Thymus (tissue), 11 donors: ENCODE results near the gene SLC26A11. TPM values are rescaled to one million over a fixed set of nuclear protein-coding genes. Genes with fewer than 3 reads are reported as not detected.

ENCODE experiments used
- DNase-seq, 9 donors: peaks; one replicate each; pipeline ENCODE4 v3.0.0-alpha.2; 2013; ENCODE audit warnings: low spot score in 9 of 9, low read depth in 6 of 9, missing footprints in 1 of 9
- H3K27ac ChIP-seq, 2 donors: one replicate each; pipeline ENCODE4 v1.5.1; 2013; ENCODE audit warnings: control low read depth in 1 of 2, low read depth in 1 of 2, low read length in 1 of 2, mild to moderate bottlenecking in 1 of 2, moderate library complexity in 1 of 2
- H3K27me3 ChIP-seq, 2 donors: one replicate each; pipeline ENCODE4 v1.5.1; 2013; ENCODE audit warnings: low read length in 1 of 2; ENCODE audit not compliant: control insufficient read depth in 2 of 2, insufficient read depth in 1 of 2
- H3K36me3 ChIP-seq, 2 donors: one replicate each; pipeline ENCODE4 v1.5.1; 2013; ENCODE audit warnings: low read length in 1 of 2, mild to moderate bottlenecking in 1 of 2, moderate library complexity in 1 of 2; ENCODE audit not compliant: control insufficient read depth in 2 of 2, insufficient read depth in 2 of 2
- H3K4me1 ChIP-seq, 2 donors: one replicate each; pipeline ENCODE4 v1.5.1; 2013; ENCODE audit warnings: low read length in 2 of 2; ENCODE audit not compliant: control insufficient read depth in 2 of 2, insufficient read depth in 2 of 2
- H3K4me3 ChIP-seq, 2 donors: one replicate each; pipeline ENCODE4 v1.5.1; 2013; ENCODE audit warnings: low read length in 2 of 2, control low read depth in 1 of 2, mild to moderate bottlenecking in 1 of 2
- H3K9me3 ChIP-seq, 2 donors: one replicate each; pipeline ENCODE4 v1.5.1; 2013; ENCODE audit warnings: low read length in 1 of 2, mild to moderate bottlenecking in 1 of 2; ENCODE audit not compliant: control insufficient read depth in 2 of 2, insufficient read depth in 1 of 2
- WGBS: extraction: QIAGEN DNeasy Blood & Tissue Kit; methylation state at CpG from one replicate; pipeline ENCODE4 v1.1.7; 2013; 5-methylcytosine and 5-hydroxymethylcytosine counted together
- polyA plus RNA-seq: library from polyadenylated mRNA; stranded (reverse); fragments of 200-250 nt; gene quantifications from one replicate; pipeline ENCODE4 v1.2.3, GENCODE V29; 2013
- total RNA-seq: library from RNA; stranded (reverse); fragments of 120-200 nt; gene quantifications from one replicate; pipeline ENCODE4 v1.2.4, GENCODE V29; 2013
- donor health status: healthy.

Gene SLC26A11
- total and polyA plus RNA-seq, 2 donors = 2.3 to 17.4 TPM

DNA sequence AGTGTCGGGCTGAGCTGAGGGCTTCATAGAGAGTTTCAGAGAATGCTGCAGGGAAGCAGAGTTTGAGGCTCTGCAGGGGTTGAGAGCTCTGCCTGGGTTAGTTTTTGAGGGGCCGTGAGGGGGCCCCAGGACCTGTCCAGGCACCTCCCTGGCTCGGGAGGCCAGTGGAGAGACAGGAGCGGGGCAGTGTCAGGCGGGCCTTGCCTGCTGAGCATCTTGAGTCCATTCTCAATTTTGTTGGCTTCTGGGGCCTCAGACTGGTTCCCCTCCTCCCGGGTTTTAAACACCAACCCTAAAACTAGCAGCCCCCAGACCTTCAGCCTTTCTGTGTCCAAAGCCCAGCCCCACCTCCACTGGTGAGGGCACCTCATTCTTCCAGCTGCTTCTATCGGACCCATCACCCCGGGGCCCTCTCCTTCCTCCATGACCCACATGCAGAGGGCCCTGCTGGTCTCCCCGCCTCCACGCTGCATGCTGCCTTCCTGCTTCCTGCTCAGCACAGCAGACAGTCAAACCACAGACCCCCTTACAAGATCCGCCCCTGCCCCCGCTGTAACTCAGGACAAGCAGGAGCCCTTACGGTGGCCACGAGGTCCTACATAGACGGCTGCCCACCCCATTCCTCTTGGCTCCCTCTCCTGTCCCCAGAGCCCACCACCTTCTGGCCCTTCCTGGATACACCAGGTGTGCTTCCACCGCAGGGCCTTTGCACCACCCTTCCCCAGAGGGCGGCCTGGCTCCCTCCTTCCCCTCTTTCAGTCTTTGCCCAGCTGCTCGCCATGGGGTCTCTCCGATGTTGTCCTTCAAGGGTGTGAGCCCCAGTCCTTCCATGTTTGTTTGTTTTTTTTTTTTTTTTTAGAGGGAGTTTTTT is 44.2 kb downstream of the SLC26A11 start:
- DNase-seq = peak in 4 of 9 donors; percentile 47 to 82 (median 70)
- Histone ChIP-seq H3K9me3 (no peaks in the 10 kb centered on the region), H3K36me3 (peaks cover 11 to 32% of the 10 kb centered on the region in 2 donors), H3K27ac (peak overlapping the region; percentile 89 to 99), H3K4me3 (peak overlapping the region; percentile 62 to 76), H3K4me1 (peaks cover 35 to 53% of the 10 kb centered on the region in 2 donors), H3K27me3 (no peaks in the 10 kb centered on the region)
- WGBS = 15% methylated on average over 19 of the region's 19 CpGs

DNA sequence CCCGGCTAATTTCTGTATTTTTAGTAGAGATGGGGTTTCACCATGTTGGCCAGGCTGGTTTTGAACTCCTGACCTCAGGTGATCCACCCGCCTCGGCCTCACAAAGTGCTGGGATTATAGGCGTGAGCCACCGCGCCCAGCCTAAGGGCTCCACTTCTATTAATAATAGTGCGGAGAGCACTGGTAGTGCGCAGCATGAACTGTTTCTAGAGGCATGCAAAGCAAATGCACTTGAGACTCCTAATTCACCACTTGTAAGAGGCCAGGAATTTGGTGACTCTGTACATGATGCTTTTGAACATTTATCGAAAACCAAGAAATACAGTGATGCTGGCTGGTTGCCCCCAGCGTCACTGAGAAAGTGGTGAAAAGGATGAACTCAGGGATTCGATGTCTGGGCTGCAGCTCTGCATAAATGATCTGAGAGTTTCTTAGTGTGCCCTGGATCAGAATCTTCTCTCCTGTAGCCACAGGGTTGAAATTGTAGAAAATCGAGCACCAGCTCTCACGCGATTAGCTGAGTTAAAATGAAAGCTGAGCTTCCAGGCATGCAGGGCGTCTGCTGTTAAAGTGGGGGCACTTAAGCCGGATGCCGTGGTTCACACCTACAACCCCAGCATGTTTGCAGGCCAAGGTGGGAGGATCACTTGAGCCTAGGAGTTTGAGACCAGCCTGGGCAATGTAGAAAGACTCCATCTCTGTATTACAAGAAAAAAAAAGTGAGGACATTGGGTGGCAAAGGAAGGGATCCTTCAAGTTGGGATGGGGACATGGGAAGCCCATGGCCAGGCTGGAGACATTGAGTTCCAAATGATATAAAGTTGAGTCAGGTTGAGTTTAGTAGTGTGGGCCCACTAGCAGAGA is 45.2 kb downstream of the SLC26A11 start:
- no peak for DNase-seq
- WGBS = 90% methylated on average over 17 of the region's 17 CpGs
- H3K4me3 ChIP-seq = no peak overlapping the region
- H3K4me1 ChIP-seq = peaks cover 35 to 48% of the 10 kb centered on the region in 2 donors
- H3K27ac ChIP-seq = peak overlapping the region in 1 of 2 donors; percentile 47
- H3K27me3 ChIP-seq = no peaks in the 10 kb centered on the region
- peaks cover 16 to 42% of the 10 kb centered on the region in 2 donors for H3K36me3 ChIP-seq
- no peaks in the 10 kb centered on the region for H3K9me3 ChIP-seq

DNA sequence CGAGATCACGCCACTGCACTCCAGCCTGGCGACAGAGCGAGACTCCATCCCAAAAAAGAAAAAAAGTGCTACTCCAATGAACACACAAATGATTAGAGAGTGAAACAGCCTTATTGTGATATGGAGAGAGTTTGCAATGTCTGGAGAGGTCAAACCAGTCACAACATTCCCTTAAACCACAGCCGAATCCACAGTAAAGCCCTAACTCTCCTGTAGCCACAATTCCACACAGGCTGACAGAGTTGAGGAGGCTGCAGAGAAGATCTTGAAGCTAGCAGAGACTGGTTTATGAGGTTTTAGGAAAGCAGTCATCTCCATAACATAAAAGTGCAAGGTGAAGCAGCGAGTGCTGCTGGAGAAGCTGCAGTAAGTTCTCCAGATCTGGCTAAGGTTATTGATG is 47.2 kb downstream of the SLC26A11 start:
- Histone ChIP-seq H3K4me1 (peaks cover 27 to 38% of the 10 kb centered on the region in 2 donors), H3K36me3 (peaks cover 20 to 48% of the 10 kb centered on the region in 2 donors), H3K27me3 (no peaks in the 10 kb centered on the region), H3K27ac (no peak overlapping the region), H3K4me3 (no peak overlapping the region), H3K9me3 (no peaks in the 10 kb centered on the region)
- no peak for DNase-seq
- WGBS = 98% methylated on average over 6 of the region's 6 CpGs

DNA sequence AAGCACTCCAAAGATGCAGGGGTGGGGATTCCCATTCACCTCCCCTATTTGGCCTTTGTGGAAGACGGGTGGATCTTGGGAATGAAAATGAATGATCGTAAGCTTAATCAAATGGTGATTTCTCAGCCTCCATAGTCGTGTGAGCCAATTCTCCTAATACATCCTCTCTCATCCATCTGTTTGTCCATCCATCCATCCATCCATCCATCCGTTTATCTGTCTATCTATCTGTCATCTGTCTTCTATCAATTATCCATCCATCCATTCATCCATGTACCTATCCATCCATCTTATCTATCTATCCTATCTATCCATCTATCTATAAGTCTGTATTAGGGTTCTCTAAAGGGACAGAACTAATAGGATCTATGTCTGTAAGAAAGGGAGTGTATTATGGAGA is 48.2 kb downstream of the SLC26A11 start:
- H3K36me3 ChIP-seq = peaks cover 30 to 57% of the 10 kb centered on the region in 2 donors

DNA sequence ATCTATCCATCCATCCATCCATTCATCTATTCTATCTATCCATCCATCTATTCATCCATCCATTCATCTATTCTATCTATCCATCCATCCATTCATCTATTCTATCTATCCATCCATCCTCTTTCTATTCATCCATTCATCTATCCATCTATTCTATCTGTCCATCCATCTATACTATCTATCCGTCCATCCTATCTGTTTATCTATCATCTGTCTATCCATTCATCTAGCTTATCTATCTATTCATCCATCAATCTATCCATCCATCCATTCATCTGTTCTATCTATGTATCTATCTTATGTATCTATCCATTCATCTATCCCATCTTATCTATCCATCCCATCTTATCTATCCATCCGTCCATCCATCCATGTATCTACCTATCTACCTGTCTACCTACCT is 49.2 kb downstream of the SLC26A11 start:
- peaks cover 38 to 64% of the 10 kb centered on the region in 2 donors for H3K36me3 ChIP-seq
- H3K4me1 ChIP-seq = peaks cover 13 to 18% of the 10 kb centered on the region in 2 donors
- no peaks in the 10 kb centered on the region for H3K27me3 ChIP-seq
- no peak overlapping the region for H3K4me3 ChIP-seq
- DNase-seq = no peak
- H3K27ac ChIP-seq = no peak overlapping the region
- H3K9me3 ChIP-seq = no peaks in the 10 kb centered on the region
- 96% methylated on average over 2 of the region's 2 CpGs for WGBS

More for the DNA sequence above, 48.2 kb downstream of the SLC26A11 start:
- Histone ChIP-seq H3K9me3 (no peaks in the 10 kb centered on the region), H3K4me3 (no peak overlapping the region), H3K27me3 (no peaks in the 10 kb centered on the region), H3K4me1 (peaks cover 17 to 28% of the 10 kb centered on the region in 2 donors), H3K27ac (no peak overlapping the region)
- WGBS = 90% methylated on average over 4 of the region's 4 CpGs
- no peak for DNase-seq

DNA sequence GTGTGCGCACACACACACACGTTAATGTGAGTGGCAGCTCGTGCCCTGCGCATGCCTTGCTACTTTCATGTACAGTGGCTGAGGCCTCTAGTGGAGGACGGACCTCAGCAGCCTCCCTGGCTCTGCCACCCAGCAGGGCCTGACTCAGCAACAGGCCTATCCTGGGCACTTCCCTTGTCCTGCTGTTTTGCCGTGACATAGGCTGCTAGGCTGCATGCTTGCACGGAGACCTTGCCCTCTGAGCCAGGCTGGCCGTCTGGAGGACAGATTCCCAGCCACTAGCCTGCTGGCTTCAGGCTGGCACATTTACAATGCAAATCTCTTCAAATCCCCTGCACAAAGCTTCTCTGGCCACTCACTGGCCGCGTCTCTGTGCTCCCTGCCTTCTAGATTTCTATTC is 49.9 kb downstream of the SLC26A11 start:
- Histone ChIP-seq H3K4me3 (no peak overlapping the region), H3K27me3 (no peaks in the 10 kb centered on the region), H3K27ac (no peak overlapping the region), H3K4me1 (peaks cover 9 to 11% of the 10 kb centered on the region in 2 donors), H3K36me3 (peaks cover 42 to 65% of the 10 kb centered on the region in 2 donors), H3K9me3 (no peaks in the 10 kb centered on the region)
- WGBS = 96% methylated on average over 10 of the region's 10 CpGs
- DNase-seq = no peak

DNA sequence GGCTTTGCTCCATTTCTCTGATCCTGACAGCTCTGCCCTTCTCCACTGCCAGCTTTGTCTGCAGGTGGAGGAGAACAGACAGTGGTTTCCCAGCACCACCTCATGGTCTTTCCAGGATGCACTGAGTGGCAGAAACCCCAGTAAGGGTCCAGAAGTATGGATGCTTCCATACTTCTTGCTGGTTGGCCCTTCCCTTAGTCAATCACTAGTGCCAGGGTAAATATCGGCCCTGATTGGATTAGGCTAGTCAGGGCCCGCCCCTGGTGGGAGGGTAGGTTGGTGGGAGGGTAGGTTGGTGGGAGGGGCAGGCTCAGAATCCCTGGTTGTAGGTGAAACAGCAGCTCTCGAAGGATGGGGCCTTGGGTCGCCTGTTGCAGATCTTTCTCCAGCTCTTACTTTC is 50.6 kb downstream of the SLC26A11 start:
- no peak overlapping the region for H3K27ac ChIP-seq
- DNase-seq = no peak
- 97% methylated on average over 4 of the region's 4 CpGs for WGBS
- H3K27me3 ChIP-seq = no peaks in the 10 kb centered on the region
- H3K4me3 ChIP-seq = no peak overlapping the region
- H3K4me1 ChIP-seq = peaks cover 4 to 5% of the 10 kb centered on the region in 2 donors
- peaks cover 42 to 70% of the 10 kb centered on the region in 2 donors for H3K36me3 ChIP-seq
- no peaks in the 10 kb centered on the region for H3K9me3 ChIP-seq

DNA sequence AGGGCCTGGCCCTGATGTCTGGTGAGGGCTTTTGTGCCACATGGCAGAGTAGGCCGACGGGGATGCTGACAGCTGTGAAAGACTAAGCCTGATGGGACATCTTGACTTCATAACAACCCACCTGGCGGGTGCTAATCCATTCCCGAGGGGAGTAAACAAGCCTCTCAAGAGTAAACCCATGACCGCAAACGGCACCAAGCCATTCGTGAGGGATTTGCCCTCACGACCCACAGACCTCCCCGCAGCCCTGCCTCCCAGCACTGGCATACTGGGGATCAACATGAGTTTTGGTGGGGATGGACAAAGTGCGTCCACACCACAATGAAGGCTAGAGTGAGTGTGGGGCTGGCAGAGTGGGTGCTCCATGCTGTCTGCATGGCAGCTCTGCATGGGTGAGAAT is 52.1 kb downstream of the SLC26A11 start:
- Histone ChIP-seq H3K27ac (peak overlapping the region in 1 of 2 donors; percentile 13), H3K4me1 (peaks cover 0 to 5% of the 10 kb centered on the region in 2 donors), H3K27me3 (no peaks in the 10 kb centered on the region), H3K36me3 (peaks cover 47 to 70% of the 10 kb centered on the region in 2 donors), H3K9me3 (no peaks in the 10 kb centered on the region), H3K4me3 (no peak overlapping the region)
- no peak for DNase-seq
- WGBS = 97% methylated on average over 10 of the region's 10 CpGs

DNA sequence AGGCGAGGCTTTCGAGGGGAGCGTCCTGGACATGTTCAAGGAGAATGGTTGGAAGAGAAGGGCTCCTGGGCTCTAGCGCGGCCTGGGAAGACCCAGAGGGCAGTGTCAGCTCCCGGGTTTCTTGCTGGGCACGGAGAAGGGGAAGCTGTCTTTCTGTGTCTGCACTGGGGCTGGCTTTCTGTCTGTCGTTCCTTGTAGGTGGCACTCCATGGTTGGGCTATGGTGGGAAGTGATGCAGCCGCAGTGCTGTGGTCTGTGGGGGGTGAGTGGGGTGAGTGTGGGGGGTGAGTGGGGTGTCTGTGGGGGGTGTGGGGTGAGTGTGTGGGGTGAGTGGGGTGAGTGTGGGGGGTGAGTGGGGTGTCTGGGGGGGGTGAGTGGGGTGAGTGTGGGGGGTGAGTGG is 54.1 kb downstream of the SLC26A11 start:
- H3K4me3 ChIP-seq = no peak overlapping the region
- 91% methylated on average over 9 of the region's 9 CpGs for WGBS
- no peaks in the 10 kb centered on the region for H3K27me3 ChIP-seq
- H3K9me3 ChIP-seq = no peaks in the 10 kb centered on the region
- peaks cover 0 to 2% of the 10 kb centered on the region in 2 donors for H3K4me1 ChIP-seq
- no peak for DNase-seq
- H3K27ac ChIP-seq = peak overlapping the region in 1 of 2 donors; percentile 18
- peaks cover 55 to 71% of the 10 kb centered on the region in 2 donors for H3K36me3 ChIP-seq
